Measurements from ENCODE around the gene AHNAK.

The AHNAK gene

GRCh38 chr11:62514151-62514550 is 32.5 kb downstream of the AHNAK start:
- no peak for DNase-seq

GRCh38 chr11:62513626-62514025 is 33.0 kb downstream of the AHNAK start:
- no peak for DNase-seq

- no peak for DNase-seq
Observed at GRCh38 chr11:62512961-62513360, 33.6 kb downstream of the AHNAK start.

- no peak for DNase-seq
Observed at GRCh38 chr11:62508336-62509058, 38.1 kb downstream of the AHNAK start.

GRCh38 chr11:62507125-62507422 is 39.5 kb downstream of the AHNAK start:
- DNase-seq: no peak

- DNase-seq: no peak
Observed at GRCh38 chr11:62506413-62507124, 40.0 kb downstream of the AHNAK start.

- DNase-seq: no peak
Observed at GRCh38 chr11:62505440-62506091, 41.0 kb downstream of the AHNAK start.

GRCh38 chr11:62505059-62505439 is 41.6 kb downstream of the AHNAK start:
- DNase-seq: no peak

GRCh38 chr11:62504158-62504973 is 42.2 kb downstream of the AHNAK start:
- no peak for DNase-seq

GRCh38 chr11:62502030-62502730 is 44.4 kb downstream of the AHNAK start:
- DNase-seq: no peak

- no peak for DNase-seq
Observed at GRCh38 chr11:62501432-62501891, 45.1 kb downstream of the AHNAK start.

GRCh38 chr11:62500650-62501030 is 46.0 kb downstream of the AHNAK start:
- no peak for DNase-seq

- no peak for DNase-seq
Observed at GRCh38 chr11:62499944-62500649, 46.5 kb downstream of the AHNAK start.

GRCh38 chr11:62499311-62499943 is 47.2 kb downstream of the AHNAK start:
- peak; percentile 58 for DNase-seq

- no peak for DNase-seq
Observed at GRCh38 chr11:62498492-62499286, 47.9 kb downstream of the AHNAK start.

GRCh38 chr11:62498031-62498430 is 48.6 kb downstream of the AHNAK start:
- no peak for DNase-seq

GRCh38 chr11:62497132-62497801 is 49.3 kb downstream of the AHNAK start:
- peak; percentile 49 for DNase-seq

GRCh38 chr11:62496676-62497075 is 49.9 kb downstream of the AHNAK start:
- DNase-seq: no peak

GRCh38 chr11:62494246-62494645 is 52.4 kb downstream of the AHNAK start:
- no peak for DNase-seq

- no peak for DNase-seq
Observed at GRCh38 chr11:62493801-62494200, 52.8 kb downstream of the AHNAK start.

All from fibroblast of upper back skin (primary cell).